Stomach (tissue), 4 donors: ENCODE results near the gene DIS3L2.

Experiments used
- POLR2A ChIP-seq, 4 donors: fragments of 450-650 bp; IDR thresholded peaks; one replicate each; pipeline ENCODE4 v1.6.1; 2016; ENCODE audit warnings: antibody characterized with exemption in 4 of 4, control low read depth in 2 of 4, mild to moderate bottlenecking in 1 of 4, moderate library complexity in 1 of 4
- POLR2AphosphoS5 ChIP-seq, 3 donors: sonication (generic); formaldehyde crosslinking; IDR thresholded peaks; one replicate each; pipeline ENCODE4 v1.6.1; 2016; ENCODE audit warnings: antibody characterized with exemption in 3 of 3
- TF ChIP-seq, protein P1 (sequence below), 7 experiments: fragments of 450-650 bp in 4 of 7; fragments of 200-600 bp in 3 of 7; sonication (generic) in 3 of 7; IDR thresholded peaks; one replicate each; pipeline ENCODE4 v1.5.1; 2016 to 2019; ENCODE audit warnings: antibody characterized with exemption in 7 of 7, control low read depth in 2 of 7, mild to moderate bottlenecking in 1 of 7

GRCh38 chr2:232363784-232364615 is 402.5 kb downstream of the DIS3L2 start:
- TF ChIP-seq, protein P1, sequence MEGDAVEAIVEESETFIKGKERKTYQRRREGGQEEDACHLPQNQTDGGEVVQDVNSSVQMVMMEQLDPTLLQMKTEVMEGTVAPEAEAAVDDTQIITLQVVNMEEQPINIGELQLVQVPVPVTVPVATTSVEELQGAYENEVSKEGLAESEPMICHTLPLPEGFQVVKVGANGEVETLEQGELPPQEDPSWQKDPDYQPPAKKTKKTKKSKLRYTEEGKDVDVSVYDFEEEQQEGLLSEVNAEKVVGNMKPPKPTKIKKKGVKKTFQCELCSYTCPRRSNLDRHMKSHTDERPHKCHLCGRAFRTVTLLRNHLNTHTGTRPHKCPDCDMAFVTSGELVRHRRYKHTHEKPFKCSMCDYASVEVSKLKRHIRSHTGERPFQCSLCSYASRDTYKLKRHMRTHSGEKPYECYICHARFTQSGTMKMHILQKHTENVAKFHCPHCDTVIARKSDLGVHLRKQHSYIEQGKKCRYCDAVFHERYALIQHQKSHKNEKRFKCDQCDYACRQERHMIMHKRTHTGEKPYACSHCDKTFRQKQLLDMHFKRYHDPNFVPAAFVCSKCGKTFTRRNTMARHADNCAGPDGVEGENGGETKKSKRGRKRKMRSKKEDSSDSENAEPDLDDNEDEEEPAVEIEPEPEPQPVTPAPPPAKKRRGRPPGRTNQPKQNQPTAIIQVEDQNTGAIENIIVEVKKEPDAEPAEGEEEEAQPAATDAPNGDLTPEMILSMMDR (IDR thresholded peaks at IDR 0.05), result no peak
- TF ChIP-seq POLR2AphosphoS5 (IDR thresholded peaks at IDR 0.05) (no peak), POLR2A (IDR thresholded peaks at IDR 0.05) (no peak)
